Fibroblast of mammary gland (primary cell): ENCODE measurements around the gene COL7A1.
"Not testable (repeated sequence)": the region's sequence is repeated elsewhere in the genome, so short reads cannot be mapped to it uniquely, and the experiment has no call there.

ENCODE experiments used
- DNase-seq: peaks from one replicate; pipeline ENCODE4 v3.0.0-alpha.2; 2010; ENCODE audit warnings: low read depth
- H3K4me3 ChIP-seq: 2 replicates; pipeline ENCODE4 v1.5.1; 2011; ENCODE audit warnings: low read depth, mild to moderate bottlenecking, low read length, moderate library complexity; ENCODE audit not compliant: control insufficient read depth
- TF ChIP-seq, protein P1 (sequence below): conservative IDR thresholded peaks from 2 replicates; pipeline ENCODE4 v1.5.1; 2011; ENCODE audit warnings: low read depth, low read length, inconsistent platforms; ENCODE audit not compliant: control insufficient read depth, insufficient read depth

The COL7A1 gene

DNA sequence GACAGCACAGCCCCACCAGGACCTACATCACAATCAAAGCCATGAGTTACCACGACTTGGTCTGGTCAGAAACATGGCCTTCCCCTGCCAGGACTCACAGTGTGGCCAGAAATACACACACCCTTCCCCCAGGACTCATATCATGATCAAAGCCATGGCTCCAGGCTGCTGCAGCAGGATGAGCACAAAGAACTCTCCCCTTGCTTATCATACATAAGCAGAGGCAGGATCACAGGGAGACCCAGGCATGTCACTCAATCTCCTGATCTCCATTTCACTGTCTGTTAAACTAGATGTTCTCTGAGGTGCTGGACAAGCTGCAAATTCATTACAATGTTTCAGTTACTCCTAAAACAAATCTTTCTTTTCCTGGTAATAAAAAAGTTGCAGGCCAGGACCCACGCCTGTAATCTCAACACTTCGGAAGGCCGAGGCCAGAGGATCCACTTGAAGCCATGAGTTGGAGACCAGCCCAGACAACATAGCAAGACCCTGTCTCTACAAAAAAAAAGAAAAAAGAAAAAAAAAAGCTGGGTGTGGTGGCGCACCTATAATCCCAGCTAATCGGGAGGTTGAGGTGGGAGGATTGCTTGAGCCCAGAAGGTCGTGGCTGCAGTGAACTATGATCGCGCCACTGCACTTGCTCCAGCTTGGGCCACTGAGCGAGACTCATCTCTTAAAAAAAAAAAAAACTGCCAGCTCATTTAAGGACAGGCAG, 39.7 kb downstream of the COL7A1 start:
- no peak for DNase-seq
- TF ChIP-seq, protein P1, sequence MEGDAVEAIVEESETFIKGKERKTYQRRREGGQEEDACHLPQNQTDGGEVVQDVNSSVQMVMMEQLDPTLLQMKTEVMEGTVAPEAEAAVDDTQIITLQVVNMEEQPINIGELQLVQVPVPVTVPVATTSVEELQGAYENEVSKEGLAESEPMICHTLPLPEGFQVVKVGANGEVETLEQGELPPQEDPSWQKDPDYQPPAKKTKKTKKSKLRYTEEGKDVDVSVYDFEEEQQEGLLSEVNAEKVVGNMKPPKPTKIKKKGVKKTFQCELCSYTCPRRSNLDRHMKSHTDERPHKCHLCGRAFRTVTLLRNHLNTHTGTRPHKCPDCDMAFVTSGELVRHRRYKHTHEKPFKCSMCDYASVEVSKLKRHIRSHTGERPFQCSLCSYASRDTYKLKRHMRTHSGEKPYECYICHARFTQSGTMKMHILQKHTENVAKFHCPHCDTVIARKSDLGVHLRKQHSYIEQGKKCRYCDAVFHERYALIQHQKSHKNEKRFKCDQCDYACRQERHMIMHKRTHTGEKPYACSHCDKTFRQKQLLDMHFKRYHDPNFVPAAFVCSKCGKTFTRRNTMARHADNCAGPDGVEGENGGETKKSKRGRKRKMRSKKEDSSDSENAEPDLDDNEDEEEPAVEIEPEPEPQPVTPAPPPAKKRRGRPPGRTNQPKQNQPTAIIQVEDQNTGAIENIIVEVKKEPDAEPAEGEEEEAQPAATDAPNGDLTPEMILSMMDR: no peak

DNA sequence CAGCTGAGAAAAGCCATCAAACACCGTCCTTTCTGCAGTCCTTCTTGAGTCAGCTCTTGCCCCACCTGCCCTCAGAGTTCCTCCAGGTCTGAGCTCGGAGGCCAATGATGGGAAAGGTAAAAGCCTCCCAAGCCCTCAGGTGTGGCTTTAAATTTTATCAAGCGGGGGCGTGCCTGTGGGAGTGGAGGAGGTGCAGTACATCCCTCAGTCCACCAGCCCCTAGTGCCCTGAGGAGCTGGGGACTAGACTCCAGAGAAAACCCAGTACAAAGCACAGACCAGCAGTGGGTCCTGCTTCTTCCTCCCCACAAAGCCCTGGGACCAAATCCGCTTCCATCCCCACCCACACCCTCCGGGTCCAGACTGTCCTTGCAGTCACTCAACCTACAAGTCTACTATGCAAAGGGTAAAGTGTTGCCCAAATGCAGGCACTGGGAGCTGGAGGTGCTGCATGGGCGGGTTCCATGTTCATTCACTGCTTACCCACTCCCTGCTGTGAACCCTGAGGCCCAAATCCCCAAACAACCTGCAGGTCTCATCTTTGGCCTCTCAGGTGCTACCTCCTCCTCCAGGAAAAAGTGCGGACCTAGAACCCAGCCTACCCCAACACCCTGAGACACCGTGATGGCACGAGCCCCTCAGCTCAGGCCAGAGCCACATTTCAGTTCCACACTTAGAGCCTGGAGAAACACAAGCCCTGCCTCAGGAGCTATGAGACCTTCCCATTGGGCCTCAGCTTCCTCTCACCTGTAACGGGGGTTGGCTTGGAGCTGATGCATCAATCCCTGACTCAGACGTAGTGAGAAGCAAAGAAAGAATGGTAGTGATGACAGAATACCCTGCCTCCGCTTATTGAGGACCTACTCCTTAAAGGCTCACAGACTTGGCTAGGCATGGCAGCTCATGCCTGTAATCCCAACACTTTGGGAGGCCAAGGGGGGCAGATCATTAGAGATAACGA, 41.0 kb downstream of the COL7A1 start:
- TF ChIP-seq, protein P1: no peak
- no peak for DNase-seq
- H3K4me3 ChIP-seq: no peak overlapping the region

More for the DNA sequence above, 39.7 kb downstream of the COL7A1 start:
- no peak overlapping the region for H3K4me3 ChIP-seq

DNA sequence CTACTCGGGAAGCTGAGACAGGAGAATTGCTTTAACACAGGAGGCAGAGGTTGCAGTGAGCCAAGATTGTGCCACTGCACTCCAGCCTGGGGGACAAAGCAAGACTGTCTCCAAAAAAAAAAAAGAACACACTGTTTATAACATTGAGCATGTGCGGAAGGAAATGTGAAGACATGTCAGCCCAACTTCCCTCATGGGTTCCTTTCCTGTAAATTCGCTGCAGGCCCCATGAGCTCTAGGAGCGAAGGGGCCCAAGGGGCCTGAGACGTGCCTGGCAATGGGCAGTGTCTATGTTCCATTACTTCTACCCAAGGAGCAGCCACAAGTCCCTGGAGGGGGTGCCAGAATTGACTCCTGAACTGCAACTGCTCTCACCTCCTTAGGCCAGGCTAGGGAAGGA, 41.8 kb downstream of the COL7A1 start:
- no peak overlapping the region for H3K4me3 ChIP-seq
- DNase-seq: no peak
- TF ChIP-seq, protein P1: no peak

DNA sequence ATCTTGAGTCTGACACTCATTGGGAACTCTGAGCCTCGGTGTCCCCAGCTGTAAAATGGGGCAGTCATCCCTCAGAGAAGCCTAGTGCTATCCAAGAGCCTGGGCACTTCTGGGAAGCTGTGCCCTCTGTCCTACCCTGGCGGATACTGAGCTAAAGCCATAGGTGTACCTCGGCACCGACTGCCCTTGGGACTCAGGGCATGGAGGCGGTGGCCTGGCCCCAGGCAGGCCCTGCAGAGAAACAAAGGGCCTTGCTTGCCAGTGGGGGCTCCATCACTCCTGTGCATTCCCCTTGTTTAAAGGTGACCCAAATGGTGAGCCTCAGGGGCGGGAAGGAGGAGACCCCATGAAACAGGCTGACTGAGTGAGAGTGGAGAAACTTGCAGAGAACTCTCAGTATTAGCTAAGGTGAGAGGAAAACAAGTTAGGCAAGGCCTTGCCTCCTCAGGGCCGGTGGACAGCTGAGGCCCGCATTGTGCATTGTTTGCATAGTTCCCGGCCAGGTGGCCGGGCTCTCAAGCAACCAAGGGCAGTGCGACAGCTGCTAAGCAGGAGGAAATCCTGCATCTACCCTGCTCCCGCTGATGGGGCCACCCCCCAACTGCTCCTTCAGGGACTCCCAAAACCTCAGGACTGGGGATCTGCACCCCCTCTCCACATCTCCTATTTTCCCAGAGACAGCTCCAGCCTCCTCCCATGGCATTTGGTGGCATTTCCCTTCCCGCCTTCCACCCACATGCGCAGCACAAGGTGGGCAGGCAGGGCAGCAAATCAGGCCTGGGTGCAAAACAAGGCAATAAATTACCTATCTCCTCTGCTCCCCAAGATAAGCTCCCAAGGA, 42.8 kb downstream of the COL7A1 start:
- DNase-seq: no peak
- TF ChIP-seq, protein P1: no peak
- no peak overlapping the region for H3K4me3 ChIP-seq

DNA sequence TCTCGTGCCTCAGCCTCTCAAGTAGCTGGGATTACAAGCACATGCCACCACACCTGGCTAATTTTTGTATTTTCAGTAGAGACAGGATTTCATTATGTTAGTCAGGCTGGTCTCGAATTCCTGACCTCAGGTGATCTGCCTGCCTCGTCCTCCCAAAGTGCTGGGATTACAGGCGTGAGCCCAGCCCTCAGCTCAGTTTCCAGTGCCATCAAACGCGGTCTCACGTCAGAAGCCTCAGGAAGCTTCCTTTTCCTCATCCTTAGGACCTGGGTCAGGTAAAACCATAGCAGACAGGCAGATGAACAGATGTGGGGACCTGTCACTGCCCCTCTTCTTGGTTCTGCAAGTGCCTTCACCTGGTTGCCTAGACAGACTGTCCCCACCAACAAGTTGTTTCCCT, 43.5 kb downstream of the COL7A1 start:
- not testable (repeated sequence) for H3K4me3 ChIP-seq, DNase-seq

DNA sequence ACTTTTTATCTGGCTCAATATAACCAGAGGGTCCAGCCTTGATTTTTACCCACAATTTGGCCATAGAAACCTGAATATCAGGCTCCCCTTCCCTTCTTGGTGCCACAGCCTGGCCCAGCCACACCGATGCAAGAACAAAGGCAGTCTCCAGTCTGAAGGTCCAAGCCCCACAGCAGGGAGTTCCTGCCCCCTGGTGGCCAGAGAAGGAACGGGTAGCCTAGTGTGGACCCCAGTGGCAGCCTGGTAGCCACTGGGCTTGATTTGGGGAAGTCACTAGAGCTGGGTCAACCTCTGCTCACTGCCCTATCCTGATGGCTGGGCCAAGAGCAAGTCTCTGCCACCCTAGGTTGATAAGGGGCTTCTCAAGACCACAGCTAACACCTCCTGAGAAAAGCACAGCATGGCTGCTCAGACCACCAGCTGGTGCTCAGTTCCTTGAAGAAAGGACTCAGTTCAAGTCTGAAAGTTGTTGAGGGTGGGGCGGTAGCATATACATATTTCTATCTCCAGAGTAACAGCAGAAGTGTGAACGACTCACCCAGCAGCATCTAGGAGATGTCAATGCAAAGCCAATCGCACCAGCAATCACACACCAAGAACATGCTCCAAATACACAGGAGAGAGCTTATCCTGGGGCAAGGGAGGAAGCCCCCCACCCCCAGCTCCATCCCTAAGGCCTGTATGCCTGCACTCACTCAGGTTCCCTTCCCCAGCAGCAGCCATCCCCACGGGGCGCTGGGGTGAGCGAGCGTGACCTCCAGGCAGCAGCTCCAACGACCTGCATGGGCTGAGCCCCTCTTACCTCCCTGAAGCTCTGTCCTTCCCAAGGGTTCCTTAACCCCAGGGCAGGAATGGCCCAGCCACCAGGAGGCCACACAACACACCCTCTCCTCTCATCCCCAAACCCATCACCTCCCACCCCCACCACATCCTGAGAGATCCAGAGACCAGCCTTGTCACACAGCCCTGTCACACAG, 46.1 kb downstream of the COL7A1 start:
- peak; percentile 76 for DNase-seq
- TF ChIP-seq, protein P1: peak; percentile 98
- H3K4me3 ChIP-seq: no peak overlapping the region
